ENCODE results near the gene NHLH1.

Gene NHLH1

GRCh38 chr1:160399544-160400222, 32.8 kb downstream of the NHLH1 start:
- H3K4me3 ChIP-seq (ENCODE audit: low read depth, low read length), result no peak overlapping the region
- DNase-seq (ENCODE audit: low read depth), result no peak
- no peak for TF ChIP-seq CTCF (IDR thresholded peaks at IDR 0.05; ENCODE audit: insufficient read depth, low read depth, low read length, missing control alignments)

- H3K4me3 ChIP-seq (ENCODE audit: low read depth, low read length), result peak within 1 kb of the TSS; percentile 41
- TF ChIP-seq CTCF (IDR thresholded peaks at IDR 0.05; ENCODE audit: insufficient read depth, low read depth, low read length, missing control alignments), result no peak
- DNase-seq (ENCODE audit: low read depth), result peak; percentile 45
Observed at GRCh38 chr1:160400223-160400645, 33.4 kb downstream of the NHLH1 start, which contains the start of gene VANGL2. Gene VANGL2, plus strand, starts transcription at chr1:160400564. Its CDS starts 15,274 bp downstream, at chr1:160415838.

GRCh38 chr1:160400646-160401486, 34.0 kb downstream of the NHLH1 start:
- no peak for TF ChIP-seq CTCF (IDR thresholded peaks at IDR 0.05; ENCODE audit: insufficient read depth, low read depth, low read length, missing control alignments)
- no peak for DNase-seq (ENCODE audit: low read depth)
- H3K4me3 ChIP-seq (ENCODE audit: low read depth, low read length), result peak overlapping the region; percentile 41

- no peak overlapping the region for H3K4me3 ChIP-seq (ENCODE audit: low read depth, low read length)
- no peak for DNase-seq (ENCODE audit: low read depth)
- no peak for TF ChIP-seq CTCF (IDR thresholded peaks at IDR 0.05; ENCODE audit: insufficient read depth, low read depth, low read length, missing control alignments)
Observed at GRCh38 chr1:160401487-160401805, 34.6 kb downstream of the NHLH1 start.

GRCh38 chr1:160402001-160402795, 35.3 kb downstream of the NHLH1 start:
- TF ChIP-seq CTCF (IDR thresholded peaks at IDR 0.05; ENCODE audit: insufficient read depth, low read depth, low read length, missing control alignments), result no peak
- DNase-seq (ENCODE audit: low read depth), result no peak
- no peak overlapping the region for H3K4me3 ChIP-seq (ENCODE audit: low read depth, low read length)

GRCh38 chr1:160403244-160403643, 36.4 kb downstream of the NHLH1 start:
- TF ChIP-seq CTCF (IDR thresholded peaks at IDR 0.05; ENCODE audit: insufficient read depth, low read depth, low read length, missing control alignments), result no peak
- H3K4me3 ChIP-seq (ENCODE audit: low read depth, low read length), result no peak overlapping the region
- no peak for DNase-seq (ENCODE audit: low read depth)

Measured in GM12865 (cell line).